ENCODE measurements around the gene EFCAB11.

Gene EFCAB11

GRCh38 chr14:89990218-89990617 is 35.7 kb upstream of the EFCAB11 start:
- H3K4me3 ChIP-seq (ENCODE audit: low read depth, low read length), result no peak overlapping the region
- TF ChIP-seq CTCF (IDR thresholded peaks at IDR 0.05; ENCODE audit: low read depth, low read length), result no peak

- H3K4me3 ChIP-seq (ENCODE audit: low read depth, low read length), result no peak overlapping the region
- TF ChIP-seq CTCF (IDR thresholded peaks at IDR 0.05; ENCODE audit: low read depth, low read length), result no peak
Observed at GRCh38 chr14:89988787-89989186, 34.3 kb upstream of the EFCAB11 start.

GRCh38 chr14:89987161-89987475 is 32.6 kb upstream of the EFCAB11 start:
- no peak for TF ChIP-seq CTCF (IDR thresholded peaks at IDR 0.05; ENCODE audit: low read depth, low read length)
- no peak overlapping the region for H3K4me3 ChIP-seq (ENCODE audit: low read depth, low read length)

GRCh38 chr14:89986462-89987160 is 32.1 kb upstream of the EFCAB11 start:
- no peak for TF ChIP-seq CTCF (IDR thresholded peaks at IDR 0.05; ENCODE audit: low read depth, low read length)
- no peak overlapping the region for H3K4me3 ChIP-seq (ENCODE audit: low read depth, low read length)

GRCh38 chr14:89983375-89983774 is 28.8 kb upstream of the EFCAB11 start:
- no peak for TF ChIP-seq CTCF (IDR thresholded peaks at IDR 0.05; ENCODE audit: low read depth, low read length)
- H3K4me3 ChIP-seq (ENCODE audit: low read depth, low read length), result no peak overlapping the region

- no peak overlapping the region for H3K4me3 ChIP-seq (ENCODE audit: low read depth, low read length)
- TF ChIP-seq CTCF (IDR thresholded peaks at IDR 0.05; ENCODE audit: low read depth, low read length), result no peak
Observed at GRCh38 chr14:89978656-89979055, 24.1 kb upstream of the EFCAB11 start.

GRCh38 chr14:89977668-89978067 is 23.1 kb upstream of the EFCAB11 start:
- TF ChIP-seq CTCF (IDR thresholded peaks at IDR 0.05; ENCODE audit: low read depth, low read length), result no peak
- no peak overlapping the region for H3K4me3 ChIP-seq (ENCODE audit: low read depth, low read length)

Measured in WI38 (cell line).